H9 (cell line): ENCODE results near the gene RSPRY1. TPM values are rescaled to one million over a fixed set of nuclear protein-coding genes. Genes with fewer than 3 reads are reported as not detected.

Source experiments
- DNase-seq: peaks from one replicate; pipeline ENCODE4 v3.0.0-alpha.2; 2017
- H2AFZ ChIP-seq: one replicate; pipeline ENCODE4 v1.6.1; 2013; ENCODE audit warnings: mild to moderate bottlenecking, low read length, control low read depth, moderate library complexity
- H2AK5ac ChIP-seq: 2 replicates; pipeline ENCODE4 v1.6.1; 2013; ENCODE audit warnings: low read length, control low read depth, mixed read lengths; ENCODE audit not compliant: insufficient read length
- H2BK120ac ChIP-seq: one replicate; pipeline ENCODE4 v1.6.1; 2013; ENCODE audit warnings: low read depth, mild to moderate bottlenecking, low read length, control low read depth, inconsistent platforms; ENCODE audit not compliant: poor library complexity, severe bottlenecking
- H2BK12ac ChIP-seq: 2 replicates; pipeline ENCODE4 v1.6.1; 2013; ENCODE audit warnings: low read length, control low read depth, mixed read lengths, low read depth; ENCODE audit not compliant: insufficient read length
- H2BK15ac ChIP-seq: 2 replicates; pipeline ENCODE4 v1.6.1; 2013; ENCODE audit warnings: low read depth, low read length, control low read depth
- H2BK20ac ChIP-seq: one replicate; pipeline ENCODE4 v1.6.1; 2013; ENCODE audit warnings: low read depth, mild to moderate bottlenecking, low read length, control low read depth, inconsistent platforms; ENCODE audit not compliant: poor library complexity, severe bottlenecking
- H2BK5ac ChIP-seq: 2 replicates; pipeline ENCODE4 v1.6.1; 2013; ENCODE audit warnings: low read length, control low read depth, mixed read lengths; ENCODE audit not compliant: insufficient read length
- H3K14ac ChIP-seq: 2 replicates; pipeline ENCODE4 v1.6.1; 2013; ENCODE audit warnings: low read length, control low read depth; ENCODE audit not compliant: insufficient read depth
- H3K18ac ChIP-seq: 2 replicates; pipeline ENCODE4 v1.6.1; 2013; ENCODE audit warnings: low read depth, mild to moderate bottlenecking, mixed read lengths, low read length, control low read depth; ENCODE audit not compliant: insufficient read length
- H3K23ac ChIP-seq: 2 replicates; pipeline ENCODE4 v1.6.1; 2013; ENCODE audit warnings: low read length, control low read depth, mixed read lengths, low read depth; ENCODE audit not compliant: insufficient read length
- H3K23me2 ChIP-seq: 2 replicates; pipeline ENCODE4 v1.6.1; 2013; ENCODE audit warnings: low read depth, mild to moderate bottlenecking, mixed read lengths, low read length, control low read depth; ENCODE audit not compliant: insufficient read length, poor library complexity, severe bottlenecking
- H3K27ac ChIP-seq: 2 replicates; pipeline ENCODE4 v1.5.1; 2013; ENCODE audit warnings: low read length, control low read depth, mixed read lengths, low read depth; ENCODE audit not compliant: insufficient read length
- H3K27me3 ChIP-seq: 2 replicates; pipeline ENCODE4 v1.6.1; 2013; ENCODE audit warnings: low read length, control low read depth, inconsistent platforms; ENCODE audit not compliant: insufficient read depth
- H3K4ac ChIP-seq: 2 replicates; pipeline ENCODE4 v1.6.1; 2013; ENCODE audit warnings: low read depth, mild to moderate bottlenecking, control low read depth, inconsistent platforms, low read length, moderate library complexity
- H3K4me1 ChIP-seq: 2 replicates; pipeline ENCODE4 v1.6.1; 2013; ENCODE audit warnings: low read length, control low read depth, inconsistent platforms; ENCODE audit not compliant: insufficient read depth
- H3K4me2 ChIP-seq: 2 replicates; pipeline ENCODE4 v1.6.1; 2013; ENCODE audit warnings: low read length, control low read depth, mixed read lengths; ENCODE audit not compliant: insufficient read length, insufficient read depth
- H3K56ac ChIP-seq: 2 replicates; pipeline ENCODE4 v1.6.1; 2013; ENCODE audit warnings: low read depth, mild to moderate bottlenecking, mixed read lengths, low read length, control low read depth; ENCODE audit not compliant: insufficient read length
- H3K79me1 ChIP-seq: 2 replicates; pipeline ENCODE4 v1.6.1; 2013; ENCODE audit warnings: low read depth, mild to moderate bottlenecking, moderate library complexity, low read length, control low read depth, inconsistent platforms; ENCODE audit not compliant: insufficient read depth, poor library complexity, severe bottlenecking
- H3K79me2 ChIP-seq: 2 replicates; pipeline ENCODE4 v1.6.1; 2013; ENCODE audit warnings: low read length, control low read depth, inconsistent platforms; ENCODE audit not compliant: insufficient read depth
- H3K9ac ChIP-seq: 2 replicates; pipeline ENCODE4 v1.6.1; 2013; ENCODE audit warnings: low read length, control low read depth, mixed read lengths; ENCODE audit not compliant: insufficient read length; ENCODE audit errors: extremely low read depth
- H3K9me3 ChIP-seq: one replicate; pipeline ENCODE4 v1.6.1; 2013; ENCODE audit warnings: low read depth, low read length, inconsistent platforms; ENCODE audit not compliant: control insufficient read depth
- H3T11ph ChIP-seq: one replicate; pipeline ENCODE4 v1.6.1; 2013; ENCODE audit warnings: mild to moderate bottlenecking, low read length, control low read depth, inconsistent platforms
- H4K20me1 ChIP-seq: one replicate; pipeline ENCODE4 v1.6.1; 2013; ENCODE audit not compliant: control insufficient read depth, insufficient read length, insufficient read depth
- H4K5ac ChIP-seq: 2 replicates; pipeline ENCODE4 v1.6.1; 2013; ENCODE audit warnings: low read depth, mild to moderate bottlenecking, mixed read lengths, low read length, control low read depth; ENCODE audit not compliant: insufficient read length
- H4K8ac ChIP-seq: replicated peaks from 2 replicates; pipeline ENCODE4 v1.6.1; 2013; ENCODE audit warnings: low read length, control low read depth, mixed read lengths, low read depth; ENCODE audit not compliant: insufficient read length
- H4K91ac ChIP-seq: 2 replicates; pipeline ENCODE4 v1.6.1; 2013; ENCODE audit warnings: low read depth, mild to moderate bottlenecking, moderate library complexity, mixed read lengths, low read length, control low read depth; ENCODE audit not compliant: insufficient read length
- H3K27ac Mint-ChIP-seq, 3 experiments: 2 replicates in 2 of 3; 3 replicates in 1 of 3; pipeline ENCODE4 v1.8.0; 2020 to 2021; ENCODE audit warnings: mixed read lengths in 3 of 3, mild to moderate bottlenecking in 1 of 3, moderate library complexity in 1 of 3
- H3K27me3 Mint-ChIP-seq: 2 replicates; pipeline ENCODE4 v1.8.0; 2021; ENCODE audit warnings: low read depth, mild to moderate bottlenecking, moderate library complexity, mixed read lengths
- H3K36me3 Mint-ChIP-seq, 3 experiments: 2 replicates in 2 of 3; 3 replicates in 1 of 3; pipeline ENCODE4 v1.8.0; 2020 to 2021; ENCODE audit warnings: low read depth in 3 of 3, mixed read lengths in 3 of 3; ENCODE audit not compliant: insufficient read depth in 1 of 3
- H3K4me1 Mint-ChIP-seq, 2 experiments: 2 replicates each; pipeline ENCODE4 v1.8.0; 2020; ENCODE audit warnings: mixed read lengths in 2 of 2
- H3K4me3 Mint-ChIP-seq, 2 experiments: 2 replicates in 1 of 2; 3 replicates in 1 of 2; pipeline ENCODE4 v1.8.0; 2020 to 2021; ENCODE audit warnings: mild to moderate bottlenecking in 2 of 2, mixed read lengths in 2 of 2, moderate library complexity in 1 of 2
- H3K9me3 Mint-ChIP-seq, 2 experiments: 2 replicates in 1 of 2; 3 replicates in 1 of 2; pipeline ENCODE4 v1.8.0; 2020; ENCODE audit warnings: mild to moderate bottlenecking in 2 of 2, mixed read lengths in 2 of 2, moderate library complexity in 1 of 2
- CTCF ChIP-seq: fragments of 200-600 bp; sonication (generic); conservative IDR thresholded peaks from 3 replicates; pipeline ENCODE4 v1.8.0; 2021; ENCODE audit warnings: antibody characterized with exemption, mild to moderate bottlenecking
- WGBS: extraction: QIAGEN DNeasy Blood & Tissue Kit; methylation state at CpG from one replicate; pipeline ENCODE4 v1.1.7; 2013; ENCODE audit warnings: missing lambda C conversion rate, low lambda C conversion rate, mixed read lengths; ENCODE audit not compliant: insufficient read length; ENCODE audit errors: extremely low coverage; 5-methylcytosine and 5-hydroxymethylcytosine counted together
- total RNA-seq: library from RNA; stranded (reverse); gene quantifications from 2 replicates; pipeline ENCODE4 v1.2.1, GENCODE V29; 2021

RSPRY1 gene
- total RNA-seq, 1 experiment from 2014 or later = 36.1 TPM

- Mint-ChIP-seq H3K27me3 (no peaks in the 10 kb centered on the region), H3K27ac (no peak overlapping the region), H3K36me3 (peaks cover 0 to 4% (median 0%) of the 10 kb centered on the region in 3 experiments; a peak in 4 of 7 replicates), H3K4me1 (peaks cover 45 to 49% of the 10 kb centered on the region in 2 experiments), H3K9me3 (no peaks in the 10 kb centered on the region; a peak in 1 of 5 replicates), H3K4me3 (peak overlapping the region; percentile 98 to 99)
- H2AK5ac ChIP-seq = no peak overlapping the region
- no peak overlapping the region for H4K5ac ChIP-seq
- no peak overlapping the region for H4K8ac ChIP-seq
- peaks cover 14% of the 10 kb centered on the region for H3K23me2 ChIP-seq
- H2BK12ac ChIP-seq = no peak overlapping the region
- no peak overlapping the region for H2BK20ac ChIP-seq
- H2BK15ac ChIP-seq = no peak overlapping the region
- TF ChIP-seq CTCF = no peak
- H3K9ac ChIP-seq = no peak overlapping the region
- H4K91ac ChIP-seq = no peak overlapping the region
- no peak overlapping the region for H3T11ph ChIP-seq
- no peak overlapping the region for H3K23ac ChIP-seq
- no peak overlapping the region for H3K4ac ChIP-seq
- 100% methylated on average over 2 of the region's 4 CpGs for WGBS
- H2BK120ac ChIP-seq = no peak overlapping the region
- H4K20me1 ChIP-seq = no peaks in the 10 kb centered on the region
- no peak overlapping the region for H2BK5ac ChIP-seq
- H3K18ac ChIP-seq = no peak overlapping the region
- H3K4me1 ChIP-seq = peaks cover 2% of the 10 kb centered on the region; the same call in 1 of the 2 replicates
- H3K79me2 ChIP-seq = peaks cover 18% of the 10 kb centered on the region
- no peak overlapping the region for H2AFZ ChIP-seq
- no peaks in the 10 kb centered on the region for H3K27me3 ChIP-seq
- no peak overlapping the region for H3K27ac ChIP-seq
- no peaks in the 10 kb centered on the region for H3K9me3 ChIP-seq
- DNase-seq = no peak
- peaks cover 4% of the 10 kb centered on the region for H3K79me1 ChIP-seq
- H3K56ac ChIP-seq = no peak overlapping the region
- H3K14ac ChIP-seq = no peak overlapping the region
- no peak overlapping the region for H3K4me2 ChIP-seq
Measured at GRCh38 chr16:57184113-57184512, 2.0 kb upstream of the RSPRY1 start.
